ENCODE data around the gene RNF141. TPM values are rescaled to one million over a fixed set of nuclear protein-coding genes. Genes with fewer than 3 reads are reported as not detected.

RNF141 gene
- total and polyA plus RNA-seq, 2 of the 13 experiments (the other 11 are each of a cell fraction or from before 2014, with no cell fraction given), result 9.3 to 22.4 TPM

GRCh38 chr11:10484461-10485180 is 56.4 kb downstream of the RNF141 start:
- Histone ChIP-seq H3K27ac (ENCODE audit: extremely low read length, insufficient read depth, low read length) (no peak overlapping the region), H2AFZ (ENCODE audit: low read length) (no peak overlapping the region), H3K36me3 (replicated peaks in 1 of 2; ENCODE audit: control insufficient read depth in 1 of 2, insufficient read depth in 2 of 2, low read length in 2 of 2) (no peaks in the 10 kb centered on the region), H4K20me1 (ENCODE audit: insufficient read depth, low read length) (no peaks in the 10 kb centered on the region), H3K27me3 (ENCODE audit: control insufficient read depth in 1 of 2, insufficient read depth in 2 of 2, low read length in 2 of 2) (no peaks in the 10 kb centered on the region), H3K4me1 (ENCODE audit: insufficient read depth, low read length) (peaks cover 6% of the 10 kb centered on the region; the same call in 1 of the 2 replicates), H3K4me2 (ENCODE audit: low read depth, low read length) (no peak overlapping the region), H3K9ac (ENCODE audit: insufficient read depth, low read depth, low read length) (no peak overlapping the region), H3K4me3 (replicated peaks in 1 of 3; ENCODE audit: insufficient read depth in 1 of 3, low read depth in 2 of 3, low read length in 3 of 3) (no peak overlapping the region), H3K9me3 (ENCODE audit: low read length) (no peaks in the 10 kb centered on the region), H3K79me2 (ENCODE audit: insufficient read depth, low read length) (no peaks in the 10 kb centered on the region)
- no peak for DNase-seq (ENCODE audit: low spot score)
- in situ Hi-C loops (cut with HindIII; ENCODE audit: extremely low pct_ligation_motif_present, low pct_unique_long_range_greater_than_20kb) (no loop called here), intact Hi-C loops (cut with micrococcal nuclease; ENCODE audit: unreplicated experiment) (loop anchor here (10.0 kb wide), 1 partner anchor 590 kb away; no protein-coding TSS in a partner anchor)
- ChIA-PET CTCF (ENCODE audit: low intra/inter-chr PET ratio, low total read pairs) (no interaction called here), POLR2A (no interaction called here)
- 59% methylated on average over 14 of the region's 16 CpGs for WGBS (ENCODE audit: low lambda C conversion rate)
- TF ChIP-seq MBD4 (IDR thresholded peaks at IDR 0.05; ENCODE audit: borderline replicate concordance, low read length), result no peak
- peak; percentile 62 to 71 for TF ChIP-seq MAFK (conservative IDR thresholded peaks at IDR 0.05 in 1 of 2, IDR thresholded peaks at IDR 0.05 in 1 of 2; ENCODE audit: low read length in 2 of 2)
- peak; percentile 58; the same call in 1 of the 2 replicates for TF ChIP-seq MAFF (IDR thresholded peaks at IDR 0.05; ENCODE audit: low read depth, low read length)
- TF ChIP-seq DNMT1 (CRISPR knock-in tag; IDR thresholded peaks at IDR 0.05), result no peak
- BruUV-seq (replicated peaks), result no TSS peak
- no peak for FAIRE-seq
- ATAC-seq, result no peak

GRCh38 chr11:10483584-10483983 is 57.4 kb downstream of the RNF141 start:
- no peaks in the 10 kb centered on the region for H3K36me3 ChIP-seq (replicated peaks in 1 of 2; ENCODE audit: control insufficient read depth in 1 of 2, insufficient read depth in 2 of 2, low read length in 2 of 2)
- DNase-seq (ENCODE audit: low spot score), result no peak

More at GRCh38 chr11:10483584-10483983, 57.4 kb downstream of the RNF141 start:
- Histone ChIP-seq H3K4me1 (ENCODE audit: insufficient read depth, low read length) (no peaks in the 10 kb centered on the region), H3K27me3 (ENCODE audit: control insufficient read depth in 1 of 2, insufficient read depth in 2 of 2, low read length in 2 of 2) (no peaks in the 10 kb centered on the region), H4K20me1 (ENCODE audit: insufficient read depth, low read length) (no peaks in the 10 kb centered on the region), H3K9ac (ENCODE audit: insufficient read depth, low read depth, low read length) (no peak overlapping the region), H3K4me2 (ENCODE audit: low read depth, low read length) (no peak overlapping the region), H3K27ac (ENCODE audit: extremely low read length, insufficient read depth, low read length) (no peak overlapping the region), H3K4me3 (replicated peaks in 1 of 3; ENCODE audit: insufficient read depth in 1 of 3, low read depth in 2 of 3, low read length in 3 of 3) (no peak overlapping the region), H3K9me3 (ENCODE audit: low read length) (no peaks in the 10 kb centered on the region), H2AFZ (ENCODE audit: low read length) (no peak overlapping the region), H3K79me2 (ENCODE audit: insufficient read depth, low read length) (no peaks in the 10 kb centered on the region)
- CTCF ChIA-PET (ENCODE audit: low intra/inter-chr PET ratio, low total read pairs), result no interaction called here
- in situ Hi-C loops (cut with HindIII; ENCODE audit: extremely low pct_ligation_motif_present, low pct_unique_long_range_greater_than_20kb) (no loop called here), intact Hi-C loops (cut with micrococcal nuclease; ENCODE audit: unreplicated experiment) (loop anchor here (10.0 kb wide), 1 partner anchor 591 kb away; no protein-coding TSS in a partner anchor)
- 21% methylated on average over 2 of the region's 3 CpGs for WGBS (ENCODE audit: low lambda C conversion rate)
- FAIRE-seq (no peak), ATAC-seq (no peak)
- POLR2A ChIA-PET, result no interaction called here
- no TSS peak for BruUV-seq (replicated peaks)
- no peak for TF ChIP-seq ZNF446 (CRISPR knock-in tag; IDR thresholded peaks at IDR 0.05)
- TF ChIP-seq, protein P1, sequence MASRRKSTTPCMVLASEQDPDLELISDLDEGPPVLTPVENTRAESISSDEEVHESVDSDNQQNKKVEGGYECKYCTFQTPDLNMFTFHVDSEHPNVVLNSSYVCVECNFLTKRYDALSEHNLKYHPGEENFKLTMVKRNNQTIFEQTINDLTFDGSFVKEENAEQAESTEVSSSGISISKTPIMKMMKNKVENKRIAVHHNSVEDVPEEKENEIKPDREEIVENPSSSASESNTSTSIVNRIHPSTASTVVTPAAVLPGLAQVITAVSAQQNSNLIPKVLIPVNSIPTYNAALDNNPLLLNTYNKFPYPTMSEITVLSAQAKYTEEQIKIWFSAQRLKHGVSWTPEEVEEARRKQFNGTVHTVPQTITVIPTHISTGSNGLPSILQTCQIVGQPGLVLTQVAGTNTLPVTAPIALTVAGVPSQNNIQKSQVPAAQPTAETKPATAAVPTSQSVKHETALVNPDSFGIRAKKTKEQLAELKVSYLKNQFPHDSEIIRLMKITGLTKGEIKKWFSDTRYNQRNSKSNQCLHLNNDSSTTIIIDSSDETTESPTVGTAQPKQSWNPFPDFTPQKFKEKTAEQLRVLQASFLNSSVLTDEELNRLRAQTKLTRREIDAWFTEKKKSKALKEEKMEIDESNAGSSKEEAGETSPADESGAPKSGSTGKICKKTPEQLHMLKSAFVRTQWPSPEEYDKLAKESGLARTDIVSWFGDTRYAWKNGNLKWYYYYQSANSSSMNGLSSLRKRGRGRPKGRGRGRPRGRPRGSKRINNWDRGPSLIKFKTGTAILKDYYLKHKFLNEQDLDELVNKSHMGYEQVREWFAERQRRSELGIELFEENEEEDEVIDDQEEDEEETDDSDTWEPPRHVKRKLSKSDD (CRISPR knock-in tag; IDR thresholded peaks at IDR 0.05; ENCODE audit: low read depth), result no peak
- TF ChIP-seq, protein P2, sequence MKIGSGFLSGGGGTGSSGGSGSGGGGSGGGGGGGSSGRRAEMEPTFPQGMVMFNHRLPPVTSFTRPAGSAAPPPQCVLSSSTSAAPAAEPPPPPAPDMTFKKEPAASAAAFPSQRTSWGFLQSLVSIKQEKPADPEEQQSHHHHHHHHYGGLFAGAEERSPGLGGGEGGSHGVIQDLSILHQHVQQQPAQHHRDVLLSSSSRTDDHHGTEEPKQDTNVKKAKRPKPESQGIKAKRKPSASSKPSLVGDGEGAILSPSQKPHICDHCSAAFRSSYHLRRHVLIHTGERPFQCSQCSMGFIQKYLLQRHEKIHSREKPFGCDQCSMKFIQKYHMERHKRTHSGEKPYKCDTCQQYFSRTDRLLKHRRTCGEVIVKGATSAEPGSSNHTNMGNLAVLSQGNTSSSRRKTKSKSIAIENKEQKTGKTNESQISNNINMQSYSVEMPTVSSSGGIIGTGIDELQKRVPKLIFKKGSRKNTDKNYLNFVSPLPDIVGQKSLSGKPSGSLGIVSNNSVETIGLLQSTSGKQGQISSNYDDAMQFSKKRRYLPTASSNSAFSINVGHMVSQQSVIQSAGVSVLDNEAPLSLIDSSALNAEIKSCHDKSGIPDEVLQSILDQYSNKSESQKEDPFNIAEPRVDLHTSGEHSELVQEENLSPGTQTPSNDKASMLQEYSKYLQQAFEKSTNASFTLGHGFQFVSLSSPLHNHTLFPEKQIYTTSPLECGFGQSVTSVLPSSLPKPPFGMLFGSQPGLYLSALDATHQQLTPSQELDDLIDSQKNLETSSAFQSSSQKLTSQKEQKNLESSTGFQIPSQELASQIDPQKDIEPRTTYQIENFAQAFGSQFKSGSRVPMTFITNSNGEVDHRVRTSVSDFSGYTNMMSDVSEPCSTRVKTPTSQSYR (CRISPR knock-in tag; IDR thresholded peaks at IDR 0.05; ENCODE audit: borderline replicate concordance), result no peak
